Nucleus accumbens (tissue), 56 donors: ENCODE measurements around the gene ADAMTS2.

Experiments used
- DNase-seq, 56 donors: peaks; one replicate each; lab custom pipeline; 2025; lab: John Stamatoyannopoulos, UW

The ADAMTS2 gene

GRCh38 chr5:179270581-179271427 is 74.5 kb downstream of the ADAMTS2 start:
- DNase-seq, result no peak

- no peak for DNase-seq
Observed at GRCh38 chr5:179269781-179270543, 75.3 kb downstream of the ADAMTS2 start.

- no peak for DNase-seq
Observed at GRCh38 chr5:179268966-179269693, 76.1 kb downstream of the ADAMTS2 start.

- DNase-seq, result no peak
Observed at GRCh38 chr5:179268399-179268952, 76.8 kb downstream of the ADAMTS2 start.

DNA sequence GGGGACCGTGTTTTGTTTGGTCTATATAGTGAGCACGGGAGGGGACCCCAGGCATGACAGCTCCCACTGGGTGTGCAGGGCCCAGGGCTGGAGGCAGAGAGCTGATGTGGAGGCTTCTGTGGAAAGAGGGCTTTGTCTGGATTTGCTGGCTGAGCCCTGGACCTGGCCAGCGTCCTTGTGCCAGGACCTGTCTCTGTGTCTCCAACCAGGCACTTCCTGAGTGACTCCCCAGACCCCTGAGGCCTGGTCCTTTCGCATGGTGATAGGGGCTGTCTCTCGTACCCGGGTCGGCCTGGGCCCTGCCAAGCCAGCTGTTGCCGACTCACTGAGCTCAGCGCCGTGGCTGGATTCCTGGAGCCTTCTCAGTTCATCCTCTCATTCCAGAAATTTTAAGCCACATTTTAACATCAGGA is 77.6 kb downstream of the ADAMTS2 start:
- no peak for DNase-seq

GRCh38 chr5:179267071-179267670 is 78.1 kb downstream of the ADAMTS2 start:
- DNase-seq, result no peak

GRCh38 chr5:179266291-179267070 is 78.8 kb downstream of the ADAMTS2 start:
- DNase-seq, result no peak

DNA sequence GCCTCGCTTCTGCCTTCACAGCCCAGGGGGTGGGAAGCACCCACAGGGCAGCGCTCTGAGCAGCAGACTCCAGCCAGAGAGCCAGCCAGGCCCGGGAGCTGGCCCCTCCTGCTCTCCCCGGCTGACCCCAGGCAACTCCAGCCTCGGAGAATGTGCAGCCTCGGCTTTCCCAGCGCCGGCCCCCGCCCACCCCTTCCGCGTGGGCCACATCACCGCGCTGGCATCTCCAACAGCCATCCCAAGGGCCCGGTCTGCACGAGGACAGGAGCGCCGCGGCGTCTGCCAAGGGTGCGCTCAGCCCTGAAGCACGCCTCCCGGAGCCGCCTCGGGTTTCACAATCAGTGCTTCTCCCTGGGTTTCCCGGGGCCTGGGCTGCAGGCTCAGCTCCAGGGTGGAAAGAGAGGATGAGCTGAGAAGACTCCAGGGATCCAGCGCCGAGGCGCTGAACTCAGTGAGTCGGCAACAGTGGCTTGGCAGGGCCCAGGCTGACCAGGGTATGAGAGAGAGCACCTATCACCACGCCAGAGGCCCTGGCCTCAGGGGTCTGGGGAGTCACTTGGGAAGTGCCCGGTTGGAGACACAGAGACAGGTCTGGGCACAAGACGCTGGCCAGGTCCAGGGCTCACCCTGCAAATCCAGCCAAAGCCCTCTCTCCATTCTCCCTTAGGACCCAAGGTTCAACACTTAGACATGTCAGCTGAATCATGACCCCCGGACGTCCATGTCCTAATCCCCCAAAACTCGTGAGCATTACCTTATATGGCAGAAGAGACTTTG is 79.6 kb downstream of the ADAMTS2 start:
- DNase-seq, result peak in 6 of 56 donors; percentile 19 to 60 (median 29)

DNA sequence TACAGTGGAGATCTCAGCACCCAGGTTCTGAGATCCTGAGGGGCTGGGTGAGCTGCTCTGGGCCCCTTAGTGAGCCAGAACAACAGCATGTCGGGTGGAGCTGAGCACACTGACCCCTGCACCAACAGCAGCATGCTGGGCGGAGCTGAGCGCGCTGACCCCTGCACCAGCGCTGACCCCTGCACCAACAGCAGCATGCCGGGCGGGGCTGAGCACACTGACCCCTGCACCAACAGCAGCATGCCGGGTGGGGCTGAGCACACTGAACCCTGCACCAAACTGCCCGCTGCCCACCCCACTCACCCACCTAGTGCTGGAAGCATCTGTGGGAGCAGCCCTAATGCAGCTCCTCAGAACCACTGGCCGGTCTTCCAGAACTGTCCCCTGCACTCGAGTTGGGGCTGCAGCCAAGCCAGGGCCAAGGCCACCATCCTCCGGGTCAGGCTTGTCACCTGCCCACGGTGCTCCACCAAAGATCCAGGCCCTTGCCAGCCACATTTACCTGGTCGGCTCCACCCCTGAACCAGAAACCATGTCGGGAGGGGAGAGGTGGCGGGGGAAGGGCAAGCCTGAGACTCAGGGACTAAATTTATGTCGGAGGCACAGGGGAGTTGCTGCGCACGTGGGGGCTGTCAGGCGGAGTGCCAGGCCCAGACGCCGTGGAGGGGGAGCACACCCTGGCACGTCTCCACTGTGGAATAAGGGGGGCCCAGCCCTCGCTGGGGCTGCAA is 80.3 kb downstream of the ADAMTS2 start:
- no peak for DNase-seq

GRCh38 chr5:179264053-179264782 is 81.0 kb downstream of the ADAMTS2 start:
- DNase-seq, result no peak

GRCh38 chr5:179263391-179264052 is 81.7 kb downstream of the ADAMTS2 start:
- no peak for DNase-seq

DNA sequence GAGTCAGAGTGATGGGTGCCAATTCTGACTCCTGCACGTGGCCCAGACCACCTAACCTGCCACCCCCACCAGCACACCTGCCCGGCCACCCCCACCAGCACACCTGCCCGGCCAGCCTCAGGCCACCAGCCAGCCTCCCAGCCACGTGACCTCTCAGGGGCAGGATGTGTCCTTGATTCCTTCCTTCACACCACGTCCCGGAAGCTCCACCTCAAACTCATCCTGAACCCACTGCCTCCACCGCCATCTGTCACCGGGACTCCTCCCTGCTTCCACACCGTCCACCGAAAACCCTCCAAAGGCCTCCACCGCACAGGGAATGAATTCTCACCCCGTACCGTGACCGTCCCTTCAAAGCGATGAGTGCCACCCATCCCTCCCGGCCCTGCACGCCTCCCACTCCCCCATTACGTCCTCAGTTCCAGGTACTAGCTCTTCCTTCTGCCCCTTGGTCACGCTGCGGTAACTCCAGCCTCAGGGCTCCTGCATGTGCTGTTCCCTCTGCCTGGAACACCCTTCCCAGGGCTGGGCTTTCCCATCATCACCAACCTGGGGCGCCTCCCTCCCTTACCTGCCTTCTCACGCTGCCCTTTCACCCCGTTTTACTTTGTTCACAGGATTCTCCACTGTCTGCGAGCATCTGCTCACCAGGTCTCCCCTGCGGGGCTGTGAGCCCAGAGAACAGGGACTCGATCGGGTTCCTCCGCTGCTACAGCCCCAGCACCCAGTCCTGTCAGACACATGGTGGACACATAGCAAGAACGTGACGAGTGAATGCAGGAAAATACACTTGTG is 82.9 kb downstream of the ADAMTS2 start:
- DNase-seq, result no peak

DNA sequence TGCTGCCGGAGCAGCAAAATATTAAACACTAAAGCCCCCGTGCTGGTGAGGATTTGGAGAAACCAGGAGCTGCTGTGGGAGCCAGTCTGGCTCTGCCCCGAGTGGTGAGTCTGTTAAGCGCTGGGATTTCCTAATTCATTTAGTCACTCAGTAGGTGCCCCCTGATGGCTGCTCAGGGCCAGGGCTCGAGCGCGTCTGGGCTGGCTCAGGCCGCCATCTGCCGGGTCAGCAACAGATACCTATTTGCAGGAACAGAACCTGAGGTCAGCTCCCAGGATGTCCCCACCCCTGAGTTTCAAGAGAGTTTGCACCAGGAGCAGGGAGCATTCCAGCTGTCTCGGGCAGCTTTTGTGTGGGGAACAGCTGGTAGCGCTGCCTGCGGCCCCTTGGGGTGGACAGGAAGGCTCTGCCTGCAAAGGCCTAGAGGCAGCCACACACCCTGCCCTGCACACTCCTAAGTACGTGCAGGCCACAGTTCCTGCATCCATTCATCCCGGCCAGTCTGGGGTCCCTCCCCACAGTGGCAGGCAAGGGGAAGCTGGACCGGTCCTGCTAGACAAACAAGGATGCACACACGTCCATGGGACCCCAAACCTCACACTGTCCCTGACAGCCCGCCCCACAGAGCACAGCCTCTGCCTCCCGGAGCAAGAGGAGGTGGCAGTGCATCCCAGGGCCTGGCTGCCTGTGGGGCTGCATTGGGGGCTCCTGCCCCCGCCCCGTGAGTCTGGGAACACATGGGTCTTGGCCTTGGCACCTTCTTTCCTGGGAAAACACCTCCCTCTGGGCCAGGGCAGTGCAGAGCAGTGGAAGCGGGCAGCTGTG is 83.7 kb downstream of the ADAMTS2 start:
- DNase-seq, result peak in 8 of 56 donors; percentile 8 to 54 (median 18)

DNA sequence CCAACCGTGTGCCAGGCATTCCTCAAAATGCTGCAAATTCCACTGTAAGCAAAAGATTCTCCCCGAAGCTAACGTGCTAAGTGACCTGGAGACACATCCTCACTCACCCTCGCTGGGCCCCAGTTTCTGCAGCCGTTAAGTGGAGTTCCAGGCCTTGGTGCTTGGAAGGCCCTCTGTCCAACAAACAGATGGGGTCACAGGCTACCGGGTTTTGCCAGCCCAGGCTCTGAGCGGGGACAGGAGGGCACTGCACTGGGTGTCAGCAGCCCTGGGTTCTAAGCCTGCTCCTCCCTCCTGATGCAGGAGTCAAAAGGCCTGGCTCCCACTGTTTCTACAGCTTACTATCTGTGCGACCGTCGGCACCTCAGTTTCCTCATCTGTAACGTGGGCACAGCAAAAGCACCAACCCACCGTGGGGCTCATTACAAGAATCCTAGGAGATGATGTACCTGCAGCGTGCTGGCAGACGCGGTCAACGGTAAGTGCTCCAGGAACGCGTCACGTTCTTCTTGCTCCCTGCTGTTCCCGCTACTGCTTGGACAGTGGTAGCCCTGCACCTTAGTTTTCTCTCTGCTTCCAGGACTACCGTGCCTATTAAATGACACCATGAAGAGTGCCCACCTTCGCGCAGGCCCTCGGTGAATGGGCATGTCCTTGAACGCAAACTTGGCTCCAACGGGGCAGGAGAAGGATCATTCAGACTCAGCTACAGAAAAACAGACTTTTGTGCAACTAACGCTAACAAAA is 84.8 kb downstream of the ADAMTS2 start:
- no peak for DNase-seq
